K562 (cell line): ENCODE results near the gene PTPN1. TPM values are rescaled to one million over a fixed set of nuclear protein-coding genes. Genes with fewer than 3 reads are reported as not detected.

Source experiments
- C11orf30 ChIP-seq: fragments of 450-650 bp; IDR thresholded peaks from 2 replicates; pipeline ENCODE4 v1.6.1; 2016; ENCODE audit warnings: low read depth, mild to moderate bottlenecking
- CAMTA2 ChIP-seq: fragments of 250-450 bp; sonication (Bioruptor Pico); conservative IDR thresholded peaks from 2 replicates; pipeline ENCODE4 v1.5.1; 2022
- CXXC5 ChIP-seq: fragments of 250-450 bp; sonication (Bioruptor Pico); IDR thresholded peaks from 2 replicates; pipeline ENCODE4 v1.8.0; 2022; ENCODE audit warnings: inconsistent platforms, mild to moderate bottlenecking, moderate library complexity
- ETV6 ChIP-seq, 3 experiments: fragments of 150-350 bp in 1 of 3; sonication (generic) in 1 of 3; formaldehyde crosslinking in 1 of 3; IDR thresholded peaks; 2 replicates each; pipeline versions ENCODE4 v1.6.1 to v1.8.0; 2014 to 2022; ENCODE audit warnings: borderline replicate concordance in 2 of 3, low read depth in 2 of 3, antibody characterized with exemption in 1 of 3, low read length in 1 of 3, mild to moderate bottlenecking in 1 of 3, missing genetic modification reagents in 1 of 3
- GABPB2 ChIP-seq: fragments of 250-450 bp; sonication (Bioruptor Pico); conservative IDR thresholded peaks from 2 replicates; pipeline ENCODE4 v1.5.1; 2021; ENCODE audit warnings: mild to moderate bottlenecking
- HDAC1 ChIP-seq, 2 experiments: fragments of 450-650 bp; IDR thresholded peaks; 2 replicates each; pipeline ENCODE4 v1.6.1; 2016 to 2017; ENCODE audit warnings: inconsistent platforms in 1 of 2, mild to moderate bottlenecking in 1 of 2, moderate library complexity in 1 of 2
- MAZ ChIP-seq, 2 experiments: fragments of 450-650 bp in 1 of 2; sonication (generic) in 1 of 2; formaldehyde crosslinking; IDR thresholded peaks in 1 of 2; conservative IDR thresholded peaks in 1 of 2; 2 replicates each; pipeline versions ENCODE4 v1.4.0 to v1.5.0; 2020; ENCODE audit warnings: mild to moderate bottlenecking in 1 of 2, missing genetic modification reagents in 1 of 2
- MLX ChIP-seq, 2 experiments: fragments of 450-650 bp in 1 of 2; sonication (generic) in 1 of 2; formaldehyde crosslinking; conservative IDR thresholded peaks; 2 replicates each; pipeline versions ENCODE4 v1.4.0 to v1.8.1; 2020 to 2022; ENCODE audit warnings: mild to moderate bottlenecking in 1 of 2, missing genetic modification reagents in 1 of 2
- MXD1 ChIP-seq: fragments of 250-450 bp; sonication (Bioruptor Pico); IDR thresholded peaks from 2 replicates; pipeline ENCODE4 v1.8.0; 2021; ENCODE audit warnings: borderline replicate concordance, mild to moderate bottlenecking, moderate library complexity; ENCODE audit not compliant: poor library complexity, severe bottlenecking
- NEUROD1 ChIP-seq: fragments of 150-350 bp; IDR thresholded peaks from 2 replicates; pipeline ENCODE4 v1.6.1; 2014; ENCODE audit warnings: borderline replicate concordance, low read length, low read depth; ENCODE audit not compliant: partially characterized antibody
- NFIC ChIP-seq: fragments of 450-650 bp; IDR thresholded peaks from 2 replicates; pipeline ENCODE4 v1.6.1; 2017; ENCODE audit warnings: mild to moderate bottlenecking, inconsistent platforms
- NR0B1 ChIP-seq: fragments of 450-650 bp; IDR thresholded peaks from one replicate; pipeline ENCODE4 v1.6.1; 2018; ENCODE audit warnings: mild to moderate bottlenecking, moderate library complexity; ENCODE audit not compliant: partially characterized antibody
- YY1 ChIP-seq, 3 experiments: IDR thresholded peaks; 2 replicates each; pipeline ENCODE4 v1.6.1; 2011; ENCODE audit warnings: low read length in 2 of 3, mild to moderate bottlenecking in 2 of 3, moderate library complexity in 2 of 3, borderline replicate concordance in 1 of 3, control low read depth in 1 of 3, low read depth in 1 of 3; ENCODE audit not compliant: insufficient read depth in 3 of 3, insufficient replicate concordance in 2 of 3, control insufficient read depth in 1 of 3, insufficient read length in 1 of 3; ENCODE audit errors: extremely low read depth in 1 of 3
- ZNF311 ChIP-seq: fragments of 250-450 bp; sonication (Bioruptor Pico); IDR thresholded peaks from 2 replicates; pipeline ENCODE4 v1.4.0; 2020; ENCODE audit warnings: mild to moderate bottlenecking, moderate library complexity
- polyA plus RNA-seq, 8 experiments: library from polyadenylated mRNA; depleted of rRNA in 4 of 8; stranded (reverse) in 5 of 8; unstranded in 3 of 8; fragments of >200 nt; fragmentation: Nextera tagmentation in 2 of 8; fragmentation: Illumina TruSeq in 1 of 8; extraction: Ambion mirVana in 2 of 8; extraction: Trizol in 1 of 8; gene quantifications; 2 replicates each; pipeline versions ENCODE4 v1.2.1 to v1.2.3, GENCODE V29; 2011 to 2014; ENCODE audit warnings: inconsistent platforms in 1 of 8, missing spikeins in 1 of 8
- total RNA-seq, 7 experiments: library from RNA; depleted of rRNA in 6 of 7; stranded (reverse); fragments of >200 nt in 6 of 7; fragmentation: Illumina TruSeq in 2 of 7; extraction: Trizol in 2 of 7; gene quantifications; 2 replicates each; pipeline versions ENCODE4 v1.2.1 to v1.2.3, GENCODE V29; 2011 to 2021; ENCODE audit warnings: low replicate concordance in 1 of 7
- TF ChIP-seq, protein P1 (sequence below), 2 experiments: fragments of 450-650 bp; IDR thresholded peaks; 2 replicates each; pipeline ENCODE4 v1.6.1; 2018; ENCODE audit warnings: mild to moderate bottlenecking in 2 of 2, low read depth in 1 of 2; ENCODE audit not compliant: partially characterized antibody in 2 of 2
- TF ChIP-seq, protein P2 (sequence below): fragments of 250-450 bp; sonication (Bioruptor Pico); IDR thresholded peaks from 2 replicates; pipeline ENCODE4 v1.6.1; 2021; ENCODE audit warnings: mild to moderate bottlenecking

PTPN1 gene
- total and polyA plus RNA-seq, 9 of the 15 experiments (the other 6 are each of a cell fraction or from before 2014, with no cell fraction given): 11.0 to 85.3 (median 54.0) TPM

DNA sequence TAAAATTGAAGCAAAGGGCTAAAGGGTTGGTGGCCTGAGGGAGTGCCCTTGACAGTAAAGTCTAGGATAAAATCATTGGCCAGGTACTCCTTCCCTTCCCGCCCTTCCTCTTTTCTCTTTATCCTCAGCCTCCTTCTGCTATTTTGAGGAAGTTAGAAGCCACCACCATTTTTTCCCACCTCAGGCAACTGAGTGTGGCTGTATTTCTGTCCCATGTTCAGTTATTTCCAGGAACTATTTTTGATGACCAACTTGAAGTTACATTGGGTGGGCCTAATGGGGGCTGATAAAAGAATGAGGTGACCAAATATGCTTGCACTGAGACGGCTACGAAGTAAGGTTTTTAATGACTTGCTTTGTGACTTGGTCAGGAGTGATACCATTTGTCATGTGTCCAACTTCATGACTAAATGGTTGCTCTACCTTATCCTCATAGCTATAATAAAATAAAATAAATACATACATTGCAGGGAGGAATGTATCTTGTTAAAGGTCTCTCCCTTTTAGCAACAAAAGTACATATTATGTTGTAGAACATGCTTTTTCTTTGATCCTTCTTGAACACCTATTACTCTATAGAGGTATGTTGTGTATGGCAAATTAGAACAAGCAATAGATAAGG, 12.0 kb downstream of the PTPN1 start (continued):
- no peak for TF ChIP-seq NEUROD1
- 0 out of 2 replicates have a peak, but pooled peaks have one; percentile 23 for TF ChIP-seq CXXC5 (CRISPR knock-in tag)
- no peak for TF ChIP-seq CAMTA2 (CRISPR knock-in tag)
- no peak for TF ChIP-seq MLX (CRISPR knock-in tag; conservative IDR thresholded peaks at IDR 0.05)
- TF ChIP-seq MXD1 (CRISPR knock-in tag): no peak
- TF ChIP-seq, protein P1, sequence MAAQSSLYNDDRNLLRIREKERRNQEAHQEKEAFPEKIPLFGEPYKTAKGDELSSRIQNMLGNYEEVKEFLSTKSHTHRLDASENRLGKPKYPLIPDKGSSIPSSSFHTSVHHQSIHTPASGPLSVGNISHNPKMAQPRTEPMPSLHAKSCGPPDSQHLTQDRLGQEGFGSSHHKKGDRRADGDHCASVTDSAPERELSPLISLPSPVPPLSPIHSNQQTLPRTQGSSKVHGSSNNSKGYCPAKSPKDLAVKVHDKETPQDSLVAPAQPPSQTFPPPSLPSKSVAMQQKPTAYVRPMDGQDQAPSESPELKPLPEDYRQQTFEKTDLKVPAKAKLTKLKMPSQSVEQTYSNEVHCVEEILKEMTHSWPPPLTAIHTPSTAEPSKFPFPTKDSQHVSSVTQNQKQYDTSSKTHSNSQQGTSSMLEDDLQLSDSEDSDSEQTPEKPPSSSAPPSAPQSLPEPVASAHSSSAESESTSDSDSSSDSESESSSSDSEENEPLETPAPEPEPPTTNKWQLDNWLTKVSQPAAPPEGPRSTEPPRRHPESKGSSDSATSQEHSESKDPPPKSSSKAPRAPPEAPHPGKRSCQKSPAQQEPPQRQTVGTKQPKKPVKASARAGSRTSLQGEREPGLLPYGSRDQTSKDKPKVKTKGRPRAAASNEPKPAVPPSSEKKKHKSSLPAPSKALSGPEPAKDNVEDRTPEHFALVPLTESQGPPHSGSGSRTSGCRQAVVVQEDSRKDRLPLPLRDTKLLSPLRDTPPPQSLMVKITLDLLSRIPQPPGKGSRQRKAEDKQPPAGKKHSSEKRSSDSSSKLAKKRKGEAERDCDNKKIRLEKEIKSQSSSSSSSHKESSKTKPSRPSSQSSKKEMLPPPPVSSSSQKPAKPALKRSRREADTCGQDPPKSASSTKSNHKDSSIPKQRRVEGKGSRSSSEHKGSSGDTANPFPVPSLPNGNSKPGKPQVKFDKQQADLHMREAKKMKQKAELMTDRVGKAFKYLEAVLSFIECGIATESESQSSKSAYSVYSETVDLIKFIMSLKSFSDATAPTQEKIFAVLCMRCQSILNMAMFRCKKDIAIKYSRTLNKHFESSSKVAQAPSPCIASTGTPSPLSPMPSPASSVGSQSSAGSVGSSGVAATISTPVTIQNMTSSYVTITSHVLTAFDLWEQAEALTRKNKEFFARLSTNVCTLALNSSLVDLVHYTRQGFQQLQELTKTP (IDR thresholded peaks at IDR 0.05; ENCODE audit: low read depth in 1 of 2, partially characterized antibody in 2 of 2): no peak
- no peak for TF ChIP-seq NR0B1
- TF ChIP-seq GABPB2 (CRISPR knock-in tag): no peak
- TF ChIP-seq ETV6 (IDR thresholded peaks at IDR 0.05; ENCODE audit: borderline replicate concordance in 1 of 2, low read depth in 2 of 2, low read length in 1 of 2): peak in 1 of 2 experiments; percentile 62; a peak in 1 of 4 replicates
- TF ChIP-seq ETV6 (CRISPR knock-in tag; IDR thresholded peaks at IDR 0.05; ENCODE audit: borderline replicate concordance): no peak
- TF ChIP-seq YY1 (IDR thresholded peaks at IDR 0.05; ENCODE audit: borderline replicate concordance in 1 of 3, control insufficient read depth in 1 of 3, extremely low read depth in 1 of 3, insufficient read depth in 3 of 3, insufficient read length in 1 of 3, insufficient replicate concordance in 2 of 3, low read depth in 1 of 3, low read length in 2 of 3): peak in 1 of 3 experiments; percentile 58
- no peak for TF ChIP-seq C11orf30
- TF ChIP-seq MAZ (CRISPR knock-in tag; conservative IDR thresholded peaks at IDR 0.05 in 1 of 2, IDR thresholded peaks at IDR 0.05 in 1 of 2): peak in 1 of 2 experiments; percentile 36; a peak in 1 of 4 replicates
- TF ChIP-seq HDAC1 (IDR thresholded peaks at IDR 0.05): peak in 1 of 2 experiments; percentile 15; a peak in 1 of 4 replicates
- TF ChIP-seq, protein P2, sequence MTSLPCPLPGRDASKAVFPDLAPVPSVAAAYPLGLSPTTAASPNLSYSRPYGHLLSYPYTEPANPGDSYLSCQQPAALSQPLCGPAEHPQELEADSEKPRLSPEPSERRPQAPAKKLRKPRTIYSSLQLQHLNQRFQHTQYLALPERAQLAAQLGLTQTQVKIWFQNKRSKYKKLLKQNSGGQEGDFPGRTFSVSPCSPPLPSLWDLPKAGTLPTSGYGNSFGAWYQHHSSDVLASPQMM (CRISPR knock-in tag): no peak
- TF ChIP-seq NFIC: no peak
- 0 out of 2 replicates have a peak, but pooled peaks have one; percentile 34 for TF ChIP-seq ZNF311 (CRISPR knock-in tag)
